A549 treated with CpdA at 1 μM for 4 hours (cell line): ENCODE measurements around the gene PADI2. TPM values are rescaled to one million over a fixed set of nuclear protein-coding genes. Genes with fewer than 3 reads are reported as not detected.

Experiments
- total RNA-seq: library from RNA; stranded (reverse); fragments of 200-300 nt; extraction: Qiagen RNA extraction; gene quantifications from 5 replicates; pipeline ENCODE4 v1.2.3, GENCODE V29; 2022; ENCODE audit warnings: low read depth

The PADI2 gene
- 1.2 to 1.4 TPM (median 1.3 TPM) in 5 replicates for total RNA-seq

DNA sequence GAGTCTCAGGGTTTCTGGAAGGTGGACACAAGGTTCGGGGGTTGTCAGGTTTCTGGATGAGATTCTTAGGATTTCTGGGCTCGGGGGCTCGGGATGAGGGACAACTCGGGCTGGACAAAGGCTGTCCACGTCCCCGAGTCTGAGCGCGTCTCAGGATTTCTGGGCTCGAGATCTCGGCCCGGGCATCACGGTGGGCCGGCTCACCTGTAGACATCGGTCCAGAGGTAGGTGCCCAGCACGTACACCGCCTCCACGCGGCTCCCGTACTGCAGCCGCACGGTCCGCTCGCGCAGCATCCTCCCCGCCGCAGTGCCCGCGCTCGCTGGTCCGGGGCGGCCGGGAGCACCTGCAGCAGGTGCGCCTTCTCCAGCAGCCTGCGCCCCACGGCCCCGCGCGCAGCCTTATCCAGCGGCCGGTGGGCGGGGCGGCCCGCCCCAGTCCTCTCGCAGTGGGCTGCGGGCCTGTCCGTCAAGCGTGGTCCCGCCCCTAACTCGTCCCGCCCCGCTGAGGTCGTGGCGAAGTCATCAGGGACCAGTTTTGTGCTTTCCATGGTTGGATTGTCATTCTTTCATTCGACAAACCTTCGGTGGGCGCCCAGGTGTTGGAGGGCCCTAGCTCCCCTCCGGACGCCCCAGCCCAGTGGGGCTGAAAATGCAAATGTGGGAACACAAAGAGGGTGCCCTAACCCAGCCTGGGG is at the start of gene PADI2:
Gene PADI2, minus strand, starts transcription at position 376 of the 697 bp plus-strand sequence. Its CDS starts 80 bp downstream, at position 296.

DNA sequence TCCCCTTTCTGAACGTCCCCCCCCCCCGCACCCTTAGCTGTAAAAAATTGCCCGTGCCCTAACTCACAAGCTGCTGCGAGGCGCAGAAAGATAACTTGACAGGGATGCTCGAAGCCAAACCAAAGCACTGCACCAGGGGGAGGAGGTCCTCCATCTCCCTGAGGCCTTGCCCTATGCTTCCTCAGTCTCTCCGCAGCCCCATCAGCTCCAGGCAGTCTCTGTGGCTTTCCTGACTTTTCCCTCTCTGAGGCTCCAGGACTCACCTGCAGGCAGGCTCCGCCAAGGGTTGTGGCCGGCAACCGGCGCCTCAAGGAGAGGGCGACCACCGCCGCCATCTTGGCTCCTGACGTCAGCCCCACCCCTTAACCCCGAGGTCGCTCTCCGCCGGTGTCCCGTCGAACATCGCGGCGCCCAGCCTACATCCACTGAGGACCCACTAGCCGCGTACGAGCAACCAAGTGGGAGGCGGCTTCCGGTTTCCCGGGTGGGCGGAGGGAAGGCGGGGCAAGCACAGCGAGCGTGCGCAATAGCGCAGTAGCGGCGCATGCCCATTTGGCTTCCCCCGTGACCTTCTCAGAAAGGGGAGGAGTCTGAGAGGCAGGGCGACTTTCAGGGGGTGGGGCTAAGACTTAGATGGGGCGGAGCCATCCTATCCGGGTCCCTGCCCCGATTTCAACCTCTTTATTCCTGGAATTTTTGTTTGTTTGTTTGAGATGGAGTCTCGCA is 65.4 kb downstream of the PADI2 start, which contains the start of gene SDHB:
Gene SDHB, minus strand, starts transcription at position 348 of the 726 bp plus-strand sequence. Its CDS starts 13 bp downstream, at position 335.

Other genes starting within 250 kb of the PADI2 start
- not detected in 5 replicates for gene RNU1-2, start 223.5 kb downstream of the PADI2 start, total RNA-seq
- 6.4 to 9.4 TPM (median 8.1 TPM) in 5 replicates for gene CROCC, start 197.5 kb downstream of the PADI2 start, total RNA-seq
- 0.15 to 0.72 TPM (median 0.38 TPM) in 5 replicates for gene MFAP2, start 138.8 kb downstream of the PADI2 start, total RNA-seq
- 20.8 to 29.1 TPM (median 25.1 TPM) in 5 replicates for gene ATP13A2, start 107.5 kb downstream of the PADI2 start, total RNA-seq
- gene SDHB, start 65.4 kb downstream of the PADI2 start, total RNA-seq, result 99.4 to 112 TPM (median 110 TPM) in 5 replicates
- 1.3 to 2.3 TPM (median 1.8 TPM) in 5 replicates for gene PADI1, start 85.7 kb upstream of the PADI2 start, total RNA-seq
- 1.3 to 1.9 TPM (median 1.5 TPM) in 5 replicates for gene PADI3, start 129.6 kb upstream of the PADI2 start, total RNA-seq
- not detected in 5 replicates for gene PADI4, start 188.7 kb upstream of the PADI2 start, total RNA-seq